ENCODE measurements around the gene ZBTB20. TPM values are rescaled to one million over a fixed set of nuclear protein-coding genes. Genes with fewer than 3 reads are reported as not detected.

Gene ZBTB20
- total and polyA plus RNA-seq, 2 of the 4 experiments (the other 2 are of a cell fraction): 0.75 to 14.7 TPM

GRCh38 chr3:114444216-114444615 is 702.9 kb downstream of the ZBTB20 start:
- Histone ChIP-seq H2BK20ac (ENCODE audit: low read depth, low read length) (no peak overlapping the region), H3K4me1 (ENCODE audit: control insufficient read depth, insufficient read depth, low read length) (peaks cover 7% of the 10 kb centered on the region)
- CTCF ChIA-PET: interaction anchor here (0.5 kb wide), 1 partner anchor 84 kb away, joined by 5 read pairs; no protein-coding TSS in a partner anchor

More at GRCh38 chr3:114444216-114444615, 702.9 kb downstream of the ZBTB20 start:
- no peak overlapping the region for H3K14ac ChIP-seq (replicated peaks; ENCODE audit: low read depth, low read length)
- no TSS peak for BruUV-seq (replicated peaks)
- H2AK9ac ChIP-seq (replicated peaks; ENCODE audit: low read depth, low read length, poor library complexity): no peak overlapping the region
- in situ Hi-C loops (cut with MboI; ENCODE audit: low sequenced_read_pairs): no loop called here
- no peak overlapping the region for H3K27ac ChIP-seq (ENCODE audit: insufficient read depth, low read length)
- POLR2A ChIA-PET (ENCODE audit: unreplicated experiment): no interaction called here
- H2BK15ac ChIP-seq (ENCODE audit: low read depth, low read length): no peak overlapping the region
- ATAC-seq (ENCODE audit: low read depth): no peak
- no peaks in the 10 kb centered on the region for H3K9me3 ChIP-seq (ENCODE audit: control insufficient read depth, insufficient read depth, low read length)
- H2AFZ ChIP-seq (replicated peaks; ENCODE audit: low read length, poor library complexity): no peak overlapping the region
- peaks cover 7% of the 10 kb centered on the region; the same call in 1 of the 2 replicates for H4K20me1 ChIP-seq (ENCODE audit: insufficient read depth, low read length)
- TF ChIP-seq MAFK (IDR thresholded peaks at IDR 0.05; ENCODE audit: low read depth, low read length) (no peak), RCOR1 (IDR thresholded peaks at IDR 0.05; ENCODE audit: insufficient replicate concordance, low read length) (no peak), ELK1 (IDR thresholded peaks at IDR 0.05; ENCODE audit: borderline replicate concordance, low read depth, low read length) (no peak), CTCF (conservative IDR thresholded peaks at IDR 0.05; ENCODE audit: low read depth, low read length) (no peak), CEBPB (IDR thresholded peaks at IDR 0.05; ENCODE audit: low read depth, low read length) (no peak)
- no peak for DNase-seq
- peaks cover 8 to 24% of the 10 kb centered on the region in 2 experiments; a peak in 2 of 4 replicates for H3K79me1 ChIP-seq (ENCODE audit: low read depth in 1 of 2, low read length in 2 of 2)
- no peak overlapping the region for H4K5ac ChIP-seq (ENCODE audit: low read depth, low read length)
- WGBS, 2 experiments (ENCODE audit: extremely low coverage in 2 of 2, insufficient read length in 1 of 2): no CpG with 5 or more reads among the region's 3 CpGs
- no peak overlapping the region for H4K8ac ChIP-seq (ENCODE audit: low read depth in 2 of 2, low read length in 2 of 2)
- no peak overlapping the region for H3K9ac ChIP-seq (ENCODE audit: low read depth, low read length)
- no peak overlapping the region for H3K56ac ChIP-seq (ENCODE audit: extremely low read depth, insufficient read depth, low read length)
- 0 out of 2 replicates have a peak overlapping the region, but pooled peaks have one; percentile 38 for H3K23ac ChIP-seq (ENCODE audit: low read depth, low read length)
- no peaks in the 10 kb centered on the region for H3K36me3 ChIP-seq (ENCODE audit: control insufficient read depth, insufficient read depth, low read length)
- intact Hi-C loops (cut with micrococcal nuclease): no loop called here
- dilution Hi-C loops (cut with HindIII; ENCODE audit: low sequenced_read_pairs, unreplicated experiment): no loop called here
- H2BK120ac ChIP-seq (ENCODE audit: low read depth, low read length): no peak overlapping the region
- H3K4me3 ChIP-seq (ENCODE audit: insufficient read depth, low read depth, low read length): no peak overlapping the region
- no peak overlapping the region for H4K91ac ChIP-seq (ENCODE audit: insufficient read depth, low read depth, low read length)
- H2AK5ac ChIP-seq (ENCODE audit: low read depth, low read length): no peak overlapping the region
- no peaks in the 10 kb centered on the region for H3K27me3 ChIP-seq (ENCODE audit: control insufficient read depth, insufficient read depth, low read length)
- no peak overlapping the region for H3K4ac ChIP-seq (ENCODE audit: low read depth, low read length)
- H3K4me2 ChIP-seq (ENCODE audit: low read depth, low read length): no peak overlapping the region
- no peak overlapping the region for H2BK5ac ChIP-seq (ENCODE audit: low read depth, low read length, poor library complexity, severe bottlenecking)
- no peak overlapping the region for H3K18ac ChIP-seq (ENCODE audit: low read depth, low read length)
- peaks cover 8% of the 10 kb centered on the region for H3K9me1 ChIP-seq (ENCODE audit: insufficient read depth, low read length)

Data from IMR-90 (cell line).